IPS DF 19.7 (cell line): ENCODE data around the gene IL6R.
"Not testable (repeated sequence)": the region's sequence is repeated elsewhere in the genome, so short reads cannot be mapped to it uniquely, and the experiment has no call there.

ENCODE experiments used
- DNase-seq: peaks from one replicate; pipeline ENCODE4 v3.0.0-alpha.2; 2013; ENCODE audit warnings: low read depth, low spot score

IL6R gene

DNA sequence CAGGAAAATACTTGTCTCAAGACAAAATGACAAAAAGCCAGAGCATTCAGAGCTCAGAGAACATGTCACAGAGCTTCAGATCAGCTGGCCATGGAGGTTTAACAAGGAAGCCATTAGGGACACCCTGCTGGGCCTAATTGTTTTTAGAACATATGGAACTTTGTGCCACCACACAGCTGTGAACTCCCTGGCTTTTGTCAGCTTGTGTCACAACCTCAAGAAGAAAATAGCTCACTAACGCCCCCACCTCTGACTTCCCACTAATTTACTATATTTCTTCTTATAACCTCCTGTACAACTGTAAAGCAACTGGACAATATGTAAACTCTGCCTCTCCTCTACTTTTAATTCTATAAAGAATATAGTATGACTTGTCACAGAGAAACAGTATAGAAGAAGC lies 75.9 kb downstream of the IL6R start:
- no peak for DNase-seq

DNA sequence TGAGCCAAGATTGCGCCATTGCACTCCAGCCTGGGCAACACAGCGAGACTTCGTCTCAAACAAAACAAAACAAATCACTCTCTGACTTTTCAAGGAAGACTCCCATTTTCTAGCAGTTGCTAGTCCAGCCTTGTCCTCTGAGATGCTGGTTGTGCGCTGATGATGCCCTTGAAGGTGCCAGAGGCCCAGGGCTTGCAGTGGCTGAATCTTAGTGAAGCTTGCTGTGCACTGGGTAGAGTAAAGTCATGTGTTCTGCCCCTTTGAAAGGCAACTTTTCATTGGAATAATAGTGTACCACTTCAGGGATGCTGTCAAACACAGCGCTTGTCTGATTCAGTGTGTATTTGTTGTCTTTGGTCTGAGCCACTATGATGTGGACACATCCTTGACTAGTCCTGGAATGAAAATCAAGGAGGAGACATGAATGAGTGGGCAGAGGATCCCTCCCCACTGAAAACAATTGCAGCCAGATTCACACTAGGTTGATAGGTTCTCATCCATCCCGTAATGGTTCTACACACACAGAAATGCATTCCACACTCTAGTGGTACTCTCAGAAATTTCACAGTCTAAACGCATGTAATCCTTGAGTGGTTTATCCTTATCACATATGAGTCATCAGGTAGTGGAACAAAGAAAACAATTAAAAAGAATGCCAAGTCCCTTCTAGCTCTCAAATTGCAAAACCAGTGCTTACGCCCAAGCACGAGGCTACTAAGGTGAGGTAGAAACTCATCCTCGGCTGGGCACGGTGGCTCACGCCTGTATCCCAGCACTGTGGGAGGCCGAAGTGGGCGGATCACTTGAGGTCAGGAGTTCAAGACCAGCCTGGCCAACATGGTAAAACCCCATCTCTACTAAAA lies 79.0 kb downstream of the IL6R start:
- no peak for DNase-seq

DNA sequence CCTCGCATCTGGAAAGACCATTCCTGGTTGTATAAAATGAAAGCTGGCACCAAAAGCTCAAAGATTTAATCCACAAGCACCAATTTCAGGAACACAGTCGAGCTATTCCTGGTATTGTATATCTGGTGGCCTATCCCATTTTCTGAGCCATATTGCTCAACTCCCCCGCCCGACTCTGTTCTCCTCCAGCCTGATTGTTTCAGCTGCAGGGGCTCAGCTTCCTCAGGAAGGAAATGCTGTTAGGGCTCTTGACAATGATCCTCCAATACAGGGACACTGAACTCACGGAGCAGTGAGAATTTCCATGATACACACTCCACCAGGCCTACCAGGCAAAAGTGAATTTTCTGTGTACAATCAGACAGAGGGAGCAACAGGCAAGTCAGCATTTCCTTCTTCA lies 80.0 kb downstream of the IL6R start:
- no peak for DNase-seq

DNA sequence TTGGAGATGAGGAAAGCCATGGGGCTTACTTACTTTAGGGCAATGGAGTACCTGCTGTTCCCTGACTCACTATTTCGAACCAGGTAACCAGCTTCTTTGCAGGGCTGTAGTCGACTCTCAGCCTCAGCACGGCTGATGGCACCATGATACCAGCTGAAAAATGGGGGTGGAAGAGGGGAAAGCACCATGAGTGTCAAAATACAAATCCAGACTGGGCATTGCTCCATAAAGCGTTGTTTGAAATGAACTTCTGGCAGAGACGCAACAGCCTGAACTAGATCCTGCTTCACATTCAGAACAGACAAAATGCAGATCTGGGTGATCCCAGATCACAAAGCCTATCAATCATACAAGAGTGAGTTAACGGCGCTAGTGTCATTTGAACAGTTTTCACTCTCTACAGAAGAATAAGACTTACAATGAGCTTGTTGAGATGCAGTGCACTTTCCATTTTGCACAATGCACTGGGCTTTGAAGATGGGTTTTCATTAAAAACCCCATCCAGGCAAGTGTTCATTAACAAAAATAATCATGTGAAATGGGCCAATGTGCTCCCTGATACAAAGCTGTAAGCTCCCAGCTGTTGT lies 80.9 kb downstream of the IL6R start:
- DNase-seq = no peak

DNA sequence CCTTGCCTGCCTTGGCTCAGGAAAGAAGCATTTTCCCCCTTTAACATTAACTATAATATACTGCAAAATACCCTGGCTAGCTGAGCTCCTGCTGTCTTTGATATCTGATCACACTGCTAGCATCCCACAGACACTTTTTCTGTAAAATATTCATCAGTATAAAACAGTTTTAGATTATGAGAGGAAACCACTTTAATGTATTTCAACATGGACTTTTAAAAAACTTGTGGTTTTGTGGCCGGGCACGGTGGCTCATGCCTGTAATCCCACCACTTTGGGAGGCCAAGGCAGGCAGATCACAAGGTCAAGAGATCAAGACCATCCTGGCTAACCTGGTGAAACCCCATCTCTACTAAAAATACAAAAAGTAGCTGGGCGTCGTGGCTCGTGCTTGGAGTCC lies 81.6 kb downstream of the IL6R start:
- DNase-seq = not testable (repeated sequence)

DNA sequence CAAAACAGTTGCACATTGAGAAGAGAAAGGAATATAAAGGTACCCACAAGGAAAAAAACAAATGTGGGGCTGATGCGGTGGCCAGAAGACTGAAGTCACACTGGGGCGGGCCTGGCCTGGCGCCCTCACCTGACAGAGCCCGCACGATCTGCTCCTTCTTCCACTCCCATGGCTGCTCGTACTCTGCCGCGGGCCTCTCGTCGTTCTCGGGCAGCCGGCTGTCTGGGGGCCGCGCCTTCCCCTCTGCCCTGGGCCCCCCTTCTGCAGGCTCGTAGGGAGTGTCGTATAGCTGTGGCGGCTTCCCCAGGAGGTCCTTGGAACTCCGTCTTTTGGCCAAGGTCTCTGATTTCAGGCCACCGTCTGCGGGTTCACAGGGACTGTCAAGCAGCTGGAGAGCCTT lies 83.8 kb downstream of the IL6R start:
- DNase-seq = no peak

DNA sequence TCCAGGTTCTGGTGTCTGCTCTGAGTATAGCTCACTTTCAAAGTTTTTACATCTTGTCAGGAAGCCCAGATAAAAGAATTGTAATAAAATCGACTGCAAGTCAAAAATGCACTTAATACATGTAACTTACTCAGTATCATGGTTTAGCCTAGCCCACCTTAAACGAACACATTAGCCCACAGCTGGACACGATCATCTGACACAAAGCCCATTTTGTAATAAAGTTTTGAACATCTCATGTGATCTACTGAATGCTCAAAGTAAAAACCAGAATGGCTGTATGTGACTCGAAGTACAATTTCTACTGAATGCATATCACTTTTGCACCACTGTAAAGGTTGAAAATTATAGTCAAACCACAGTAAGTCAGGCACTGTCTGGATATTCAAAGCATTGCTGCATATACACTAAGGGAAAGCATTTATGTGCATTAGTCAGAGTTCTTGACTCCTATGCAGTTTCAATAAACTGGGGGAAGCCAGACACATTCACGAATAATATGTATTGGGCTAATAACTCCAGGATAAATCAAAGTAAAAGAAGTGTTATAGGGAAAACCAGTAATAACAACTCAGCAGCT lies 84.6 kb downstream of the IL6R start:
- DNase-seq = no peak

DNA sequence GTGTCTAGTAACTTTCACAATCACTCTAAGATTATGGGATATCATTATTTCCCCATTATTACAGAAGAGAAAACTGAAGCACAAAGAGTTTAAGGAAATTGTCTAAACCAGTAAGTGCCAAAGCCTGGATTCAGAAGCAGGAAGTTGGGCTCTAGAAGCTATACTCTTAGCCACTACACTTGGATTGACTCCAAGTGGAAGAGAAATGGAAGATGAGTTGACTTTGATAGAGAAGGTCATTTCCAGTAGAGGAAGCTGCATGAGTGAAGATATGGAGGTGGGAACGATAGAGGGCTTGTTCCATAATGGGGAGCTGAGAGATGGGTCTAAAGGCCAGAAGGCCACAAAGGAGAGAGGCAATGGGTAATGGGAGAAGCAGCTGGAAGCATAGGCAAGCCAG lies 85.2 kb downstream of the IL6R start:
- no peak for DNase-seq

DNA sequence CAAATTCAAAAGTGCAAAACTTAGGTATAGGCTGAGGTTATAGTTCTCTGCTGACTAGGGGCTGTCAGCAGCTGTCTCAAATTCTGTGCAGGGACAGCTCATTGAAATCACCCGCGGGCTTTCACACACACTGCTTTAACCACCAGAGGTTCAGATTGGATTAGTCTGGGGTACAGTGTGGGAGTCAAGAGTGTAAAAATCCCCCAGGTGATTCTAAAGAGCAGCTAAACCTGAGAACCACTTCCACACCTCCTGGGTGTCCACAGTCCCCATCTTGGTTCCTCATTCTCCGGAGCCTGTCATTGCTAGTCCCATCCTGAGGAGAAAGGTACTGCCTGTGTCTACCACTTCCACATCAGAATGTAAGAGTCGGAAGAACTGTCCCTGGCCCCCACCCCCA lies 87.0 kb downstream of the IL6R start:
- no peak for DNase-seq

DNA sequence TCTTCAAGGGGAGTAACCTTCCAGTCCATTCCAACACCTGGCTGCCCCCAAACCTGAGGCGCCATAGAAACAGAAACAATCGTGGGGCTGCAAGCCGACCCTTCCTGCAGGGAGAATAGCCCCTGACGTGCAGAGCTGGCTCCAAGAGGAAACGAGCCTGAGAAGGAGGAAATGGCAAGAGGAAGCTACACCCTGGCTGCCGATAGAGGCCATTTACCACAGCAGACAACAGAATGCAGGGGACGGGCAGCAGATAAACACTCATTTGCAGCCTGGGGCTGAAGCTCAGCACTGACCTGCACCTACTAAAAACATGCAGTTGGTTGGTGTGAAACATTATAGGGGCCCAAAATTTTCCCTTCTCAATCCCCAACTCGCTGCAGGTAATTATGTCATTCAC lies 88.1 kb downstream of the IL6R start:
- no peak for DNase-seq

DNA sequence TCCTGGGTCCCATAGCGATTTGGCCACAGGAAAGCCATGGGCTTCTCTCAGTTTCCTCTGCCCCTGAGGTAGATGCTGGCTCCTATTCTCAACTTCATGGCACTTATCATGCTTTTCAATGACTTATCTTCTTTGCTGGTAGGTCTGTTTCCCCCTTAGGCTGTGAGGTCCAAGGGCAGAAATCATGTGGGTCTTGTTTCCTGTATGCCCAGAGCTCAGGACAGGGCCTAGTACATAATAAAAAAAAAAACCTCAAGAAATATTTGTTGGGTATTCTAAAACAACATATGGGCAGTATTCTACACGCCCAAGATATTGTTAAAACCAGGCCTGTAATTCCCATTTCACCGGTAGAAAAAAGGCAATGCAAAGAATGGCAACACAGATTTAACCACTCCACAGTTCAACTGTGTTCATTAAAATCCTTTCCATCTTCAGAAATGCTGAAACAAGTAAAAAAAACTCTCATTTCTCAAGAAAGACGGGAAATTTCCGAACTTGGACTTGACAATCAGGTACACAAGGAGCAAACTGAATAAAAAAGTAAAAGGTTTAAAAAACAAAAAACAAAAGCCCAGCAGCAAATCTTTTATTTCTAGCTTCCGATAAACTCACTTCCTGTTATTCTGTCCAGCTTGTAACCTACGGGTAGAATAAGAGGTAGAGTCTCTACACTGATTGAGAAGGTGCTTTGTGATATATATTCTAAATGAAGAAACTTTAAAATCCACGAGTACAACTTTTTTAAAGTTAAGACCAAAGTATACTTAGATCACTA lies 90.5 kb downstream of the IL6R start:
- DNase-seq = no peak

DNA sequence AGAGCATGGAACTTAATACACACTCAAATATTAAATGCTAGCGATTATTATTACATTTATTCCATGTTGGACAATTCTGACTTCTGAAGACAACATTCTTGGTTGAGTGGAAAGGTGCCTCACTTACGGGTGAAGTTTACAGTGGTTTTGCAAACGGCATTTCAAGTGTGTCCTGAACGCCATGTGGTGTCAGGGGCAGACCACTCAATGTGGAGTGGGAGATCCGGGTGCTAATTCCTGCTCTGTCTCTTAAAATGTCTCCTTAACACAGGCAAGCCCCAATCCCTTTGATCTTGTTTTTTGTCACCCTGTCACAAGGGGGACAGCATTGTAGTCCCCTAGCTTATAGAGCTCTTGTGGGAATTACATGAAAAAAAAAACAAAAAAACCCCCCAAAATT lies 91.2 kb downstream of the IL6R start:
- no peak for DNase-seq

DNA sequence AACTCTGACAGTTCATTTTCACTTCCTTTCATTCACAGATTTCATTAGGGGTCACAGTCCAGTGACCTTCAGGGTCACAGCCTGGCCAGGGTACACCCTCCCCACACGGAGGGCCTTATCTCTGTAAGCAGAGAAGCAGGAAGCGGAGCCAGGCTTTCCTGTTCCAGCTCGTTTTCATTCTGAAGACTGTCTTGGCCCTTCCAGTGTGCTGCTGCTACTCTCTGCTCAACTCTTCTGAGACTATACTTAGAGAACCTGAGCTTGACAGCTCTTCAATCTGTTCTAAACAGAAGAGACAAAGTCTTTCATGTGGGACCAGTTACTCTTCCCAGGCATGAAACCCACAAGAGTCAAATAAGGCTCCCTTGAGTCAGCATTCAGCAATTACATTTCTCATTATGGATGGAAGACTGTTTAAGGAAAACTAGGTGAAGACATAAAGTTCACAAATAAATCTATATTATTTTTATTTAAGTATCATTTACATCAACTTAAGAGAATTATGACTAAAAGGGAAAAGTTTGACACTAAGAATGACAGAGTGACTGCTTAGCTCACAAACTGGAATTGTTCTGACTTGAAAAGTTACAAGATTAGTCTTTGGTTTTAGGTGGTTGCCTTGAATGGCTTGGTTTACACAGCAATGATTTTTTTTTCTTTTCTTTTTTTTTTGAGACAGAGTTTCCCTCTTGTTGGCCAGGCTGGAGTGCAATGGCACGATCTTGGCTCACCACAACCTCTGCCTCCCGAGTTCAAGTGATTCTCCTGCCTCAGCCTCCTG lies 92.1 kb downstream of the IL6R start:
- no peak for DNase-seq

DNA sequence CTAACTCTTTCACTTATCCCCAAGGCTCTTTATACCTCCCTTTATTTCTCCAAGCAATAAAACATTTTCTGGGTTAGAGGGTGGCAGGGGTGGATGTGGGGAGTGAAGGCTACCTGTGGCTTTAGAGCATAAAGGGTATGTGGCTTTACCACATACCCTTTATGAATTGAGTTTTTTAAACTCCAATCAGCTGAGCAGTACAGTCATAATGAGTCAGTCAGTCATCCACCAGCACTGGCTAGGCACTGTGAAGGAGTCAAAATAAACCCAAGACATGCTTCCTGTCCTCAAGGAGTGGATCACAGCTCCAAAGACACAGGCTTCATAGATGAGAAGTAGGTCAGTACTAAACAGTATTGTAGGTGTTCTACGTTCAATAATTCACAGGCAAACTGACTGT lies 94.3 kb downstream of the IL6R start:
- DNase-seq = no peak

DNA sequence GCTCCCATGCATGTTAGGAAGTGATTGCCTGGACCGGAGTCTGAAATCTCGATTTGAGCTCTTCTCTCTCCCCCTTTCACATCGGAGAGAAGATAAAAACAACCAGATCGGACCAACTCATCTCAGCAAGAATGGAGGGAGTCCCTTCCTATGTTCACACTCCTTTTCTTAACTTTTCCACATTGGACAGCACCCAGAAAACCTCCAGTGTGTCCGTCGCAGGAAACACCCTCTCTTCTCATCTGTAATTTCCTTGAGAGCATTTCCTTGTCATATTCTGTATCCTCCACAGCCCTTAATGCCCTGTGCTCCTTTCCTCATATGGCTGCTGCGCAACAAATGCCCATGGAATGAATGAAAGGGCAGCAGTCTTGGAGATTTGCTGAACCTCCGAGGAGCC lies 95.4 kb downstream of the IL6R start:
- DNase-seq = no peak

DNA sequence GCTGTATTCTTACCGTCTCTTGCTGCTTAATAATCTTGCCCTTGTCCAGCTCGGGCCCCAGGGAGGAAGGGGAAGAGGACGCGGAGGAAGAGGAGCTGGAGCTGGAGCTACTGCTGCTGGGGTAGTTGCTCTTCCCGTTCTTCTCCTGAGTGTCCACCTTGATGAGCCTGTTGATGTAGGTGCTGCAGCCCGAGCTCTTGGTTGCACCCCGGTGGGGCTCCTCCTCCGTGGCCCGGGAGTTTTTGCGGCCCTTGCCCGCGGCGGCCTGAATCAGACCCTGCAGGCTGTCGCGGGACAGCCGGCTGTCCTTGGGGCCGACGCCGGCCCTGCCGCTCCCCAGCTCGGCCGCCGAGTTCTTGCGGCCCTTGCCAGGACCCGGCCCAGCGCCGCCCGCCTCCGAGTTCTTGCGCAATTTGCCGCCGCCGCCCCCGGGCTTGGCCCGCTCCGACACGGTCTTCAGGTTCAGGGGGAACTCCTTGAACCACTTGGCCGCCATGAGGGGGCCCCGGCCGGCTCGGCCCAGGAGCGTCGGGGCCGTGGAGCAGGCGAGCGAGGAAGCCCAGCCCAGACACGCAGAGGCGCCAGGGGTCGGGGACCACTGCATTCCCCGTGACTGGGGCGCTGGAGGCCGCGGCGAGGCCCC lies 96.4 kb downstream of the IL6R start:
- DNase-seq = no peak

DNA sequence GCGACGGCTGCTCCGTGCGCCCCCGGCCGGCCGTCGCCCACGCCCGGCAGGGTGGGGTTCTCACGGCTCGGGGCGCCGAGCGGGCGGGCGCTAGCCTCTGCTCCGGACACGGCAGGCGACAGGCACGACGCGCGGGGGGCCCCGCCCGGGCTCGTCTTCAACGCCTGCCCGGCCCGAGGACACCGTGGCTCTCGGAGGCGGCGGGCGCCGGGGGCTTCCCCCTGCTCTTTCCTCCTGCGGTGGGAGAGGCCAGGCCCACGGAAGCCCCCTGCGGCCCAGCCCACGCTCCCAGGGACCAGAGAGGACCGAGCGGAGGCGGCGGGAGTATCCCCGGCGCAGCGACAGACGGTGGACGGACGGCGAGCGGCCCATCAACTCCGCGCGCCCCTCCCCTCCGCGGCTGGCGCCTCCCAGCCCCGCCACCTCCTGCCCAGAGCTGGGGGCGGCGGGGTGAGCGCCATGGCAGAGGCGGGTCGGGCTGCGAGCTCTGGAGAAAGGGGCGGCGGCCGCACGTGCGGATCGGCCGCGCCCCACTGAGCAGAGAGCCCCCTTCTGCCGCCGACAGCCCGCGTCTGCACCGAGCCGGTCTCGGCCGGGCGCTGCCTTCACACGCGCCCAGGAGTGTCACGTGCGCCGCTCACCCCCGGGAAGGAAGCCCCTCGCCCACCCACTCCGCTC lies 97.1 kb downstream of the IL6R start, which contains the start of the genes SHE and TDRD10:
Gene SHE (minus strand): TSS at position 347 of the 678 bp plus-strand sequence. CDS start 386 bp downstream, outside the sequence.
Gene TDRD10 (plus strand): TSS at position 154 of the 678 bp plus-strand sequence. CDS start 4,685 bp downstream, outside the sequence.
- DNase-seq = no peak

DNA sequence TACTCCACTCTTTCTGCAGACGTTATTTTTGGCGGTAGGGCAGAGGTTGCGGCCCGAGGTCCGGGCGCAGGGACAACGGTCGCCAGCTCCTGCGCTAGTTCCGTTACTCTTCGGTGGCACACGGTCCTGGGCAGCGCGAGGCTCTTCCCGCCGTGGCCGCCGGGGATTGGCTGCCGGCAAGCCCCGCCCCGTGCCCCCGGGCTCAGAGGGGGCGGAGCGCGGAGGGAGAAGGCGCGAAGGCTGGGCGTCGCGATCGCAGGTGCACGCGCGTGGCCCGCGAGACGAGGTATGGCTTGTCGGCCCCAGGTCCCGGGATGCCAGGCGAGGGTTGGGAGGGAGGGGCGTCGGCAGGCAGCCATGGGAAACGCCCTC lies 97.6 kb downstream of the IL6R start:
- no peak for DNase-seq

DNA sequence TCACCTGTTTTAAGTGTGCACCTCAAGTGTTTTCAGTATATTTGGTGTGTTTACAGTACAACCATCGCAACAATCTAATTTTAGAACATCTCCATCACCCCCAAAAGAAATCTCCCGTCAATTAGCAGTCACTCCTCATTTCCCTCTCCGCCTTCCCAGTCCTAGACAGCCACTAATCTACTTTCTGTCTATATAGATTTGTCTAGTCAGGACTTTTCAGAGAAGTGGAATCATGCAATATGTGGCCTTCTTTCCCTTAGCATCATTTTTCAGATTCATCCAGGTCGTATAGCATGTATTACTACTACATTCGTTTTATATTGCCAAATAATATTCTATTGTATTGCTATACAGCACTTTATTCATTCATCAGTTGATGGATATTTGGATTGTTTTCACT lies 98.8 kb downstream of the IL6R start:
- no peak for DNase-seq

DNA sequence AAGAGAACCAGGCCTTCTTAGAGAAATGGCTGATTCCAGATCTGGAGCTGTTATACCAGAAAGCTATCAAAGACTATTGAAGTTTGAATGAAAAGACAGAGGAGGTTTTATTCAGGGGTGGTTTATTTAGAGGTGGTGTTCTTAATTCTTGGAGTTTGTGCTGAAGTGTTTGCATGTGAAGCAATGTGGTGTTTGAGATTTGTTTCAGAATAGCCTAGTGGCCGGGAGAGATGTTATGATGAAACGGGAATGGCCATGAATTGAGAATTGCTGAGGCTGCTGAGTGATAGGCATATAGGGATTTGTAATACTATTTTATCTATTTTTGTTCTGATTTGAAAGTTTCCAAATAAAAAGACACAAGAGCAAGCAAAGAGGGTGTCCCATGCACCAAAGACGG lies 107.6 kb downstream of the IL6R start:
- no peak for DNase-seq
